DOHH2 (cell line): ENCODE results near the gene KANK4.

Experiments
- CTCF ChIP-seq: fragments of 200-600 bp; sonication (generic); IDR thresholded peaks from one replicate; pipeline ENCODE4 v1.5.1; 2014; ENCODE audit warnings: antibody characterized with exemption, mild to moderate bottlenecking, low read depth, low read length; ENCODE audit not compliant: poor library complexity, severe bottlenecking
- EZH2phosphoT487 ChIP-seq: fragments of 200-600 bp; sonication (generic); IDR thresholded peaks from 2 replicates; pipeline ENCODE4 v1.6.1; 2017; ENCODE audit warnings: borderline replicate concordance, mild to moderate bottlenecking, antibody characterized with exemption, low read length, moderate library complexity, mixed read lengths

- TF ChIP-seq CTCF: no peak
- TF ChIP-seq EZH2phosphoT487: no peak
These were observed 5.8 kb upstream of the KANK4 start for GRCh38 chr1:62325081-62325480.
